HG03457 (cell line): ENCODE results near the gene EMP1.

ENCODE experiments used
- ATAC-seq: cut with Tn5 transposase; IDR thresholded peaks from one replicate; pipeline ENCODE4 v1.9.1; 2021; ENCODE audit warnings: moderate number of reproducible peaks; ENCODE audit not compliant: unreplicated experiment

Gene EMP1

GRCh38 chr12:13218641-13219040, 22.1 kb downstream of the EMP1 start:
- no peak for ATAC-seq

GRCh38 chr12:13219320-13219719, 22.8 kb downstream of the EMP1 start:
- no peak for ATAC-seq

- no peak for ATAC-seq
These were observed 24.3 kb downstream of the EMP1 start for GRCh38 chr12:13220838-13221237.

- no peak for ATAC-seq
These were observed 25.6 kb downstream of the EMP1 start for GRCh38 chr12:13222076-13222475.

- no peak for ATAC-seq
These were observed 26.8 kb downstream of the EMP1 start for GRCh38 chr12:13223179-13223804.

GRCh38 chr12:13223941-13224340, 27.4 kb downstream of the EMP1 start:
- no peak for ATAC-seq

GRCh38 chr12:13227191-13227590, 30.7 kb downstream of the EMP1 start:
- no peak for ATAC-seq

GRCh38 chr12:13228579-13228978, 32.1 kb downstream of the EMP1 start:
- ATAC-seq, result no peak

- ATAC-seq, result no peak
These were observed 33.0 kb downstream of the EMP1 start for GRCh38 chr12:13229504-13229903.

GRCh38 chr12:13230500-13230899, 34.0 kb downstream of the EMP1 start:
- no peak for ATAC-seq

GRCh38 chr12:13233830-13234641, 37.5 kb downstream of the EMP1 start:
- ATAC-seq, result no peak

GRCh38 chr12:13238204-13238603, 41.7 kb downstream of the EMP1 start:
- no peak for ATAC-seq

- no peak for ATAC-seq
These were observed 45.4 kb downstream of the EMP1 start for GRCh38 chr12:13241833-13242488.

- no peak for ATAC-seq
These were observed 46.4 kb downstream of the EMP1 start for GRCh38 chr12:13242936-13243335.

GRCh38 chr12:13243516-13244070, 47.1 kb downstream of the EMP1 start:
- no peak for ATAC-seq

GRCh38 chr12:13247596-13247995, 51.1 kb downstream of the EMP1 start:
- no peak for ATAC-seq

- no peak for ATAC-seq
These were observed 52.4 kb downstream of the EMP1 start for GRCh38 chr12:13248964-13249363.

GRCh38 chr12:13250416-13250815, 53.9 kb downstream of the EMP1 start:
- ATAC-seq, result no peak

GRCh38 chr12:13251521-13251920, 55.0 kb downstream of the EMP1 start:
- no peak for ATAC-seq

GRCh38 chr12:13252024-13252423, 55.5 kb downstream of the EMP1 start:
- ATAC-seq, result no peak

GRCh38 chr12:13252616-13253015, 56.1 kb downstream of the EMP1 start:
- ATAC-seq, result no peak
